ENCODE results near the gene EPOP. TPM values are rescaled to one million over a fixed set of nuclear protein-coding genes. Genes with fewer than 3 reads are reported as not detected.

Gene EPOP
- total and polyA plus RNA-seq, 2 of the 13 experiments (the other 11 are each of a cell fraction or from before 2014, with no cell fraction given): 14.7 to 37.8 TPM

DNA sequence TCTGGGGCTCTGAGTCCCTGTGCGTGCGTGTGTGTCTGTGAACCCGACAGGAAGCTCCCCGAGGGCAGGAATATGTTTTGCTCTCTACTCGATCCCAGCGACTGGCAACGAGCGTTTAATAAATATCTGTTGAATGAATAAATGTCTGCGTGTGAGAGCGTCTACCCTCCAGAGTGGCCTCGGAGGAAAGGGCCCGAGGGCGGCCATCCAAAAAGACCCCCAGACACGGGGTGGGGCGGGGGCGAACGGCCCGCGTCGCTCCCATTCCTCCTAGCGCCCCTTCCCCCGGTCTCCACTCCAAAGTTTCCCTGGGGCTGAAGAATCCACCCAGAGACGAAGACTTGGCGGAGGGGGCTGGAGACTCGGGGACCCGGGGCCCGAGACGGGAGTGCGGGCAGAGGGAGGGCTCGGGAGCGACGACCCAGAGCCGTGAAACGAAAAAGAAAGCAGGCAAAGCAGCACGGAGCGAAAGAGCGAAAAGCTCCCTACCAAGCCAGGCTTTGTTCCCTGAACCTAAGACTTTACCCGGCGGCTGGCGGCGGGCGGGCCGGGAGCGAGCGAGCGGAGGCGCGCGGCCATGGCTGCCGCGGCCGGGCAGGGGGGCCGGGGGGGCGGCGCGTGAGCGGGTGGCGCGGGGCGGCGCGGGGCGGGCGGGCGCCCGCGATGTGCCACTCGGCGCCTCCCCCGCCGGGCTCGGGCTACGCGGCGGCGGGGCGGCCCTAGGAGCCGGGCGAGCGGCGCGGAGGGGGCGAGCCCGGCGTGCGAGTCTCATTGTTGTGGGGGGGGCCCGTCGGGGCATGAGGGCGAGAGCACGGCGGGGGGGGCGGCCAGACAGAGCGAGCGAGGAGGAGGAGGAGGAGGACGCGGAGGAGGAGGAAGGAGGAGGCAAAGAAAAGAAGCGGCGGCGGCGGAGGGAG, 30.1 kb upstream of the EPOP start, which contains the start of gene MLLT6 (continued):
- no peak for TF ChIP-seq MIER2 (CRISPR knock-in tag; IDR thresholded peaks at IDR 0.05)
- peak; percentile 28 for TF ChIP-seq SAP130 (CRISPR knock-in tag; IDR thresholded peaks at IDR 0.05; ENCODE audit: low read depth)
- TF ChIP-seq MBNL3 (CRISPR knock-in tag; conservative IDR thresholded peaks at IDR 0.05): no peak
- TF ChIP-seq, protein P1, sequence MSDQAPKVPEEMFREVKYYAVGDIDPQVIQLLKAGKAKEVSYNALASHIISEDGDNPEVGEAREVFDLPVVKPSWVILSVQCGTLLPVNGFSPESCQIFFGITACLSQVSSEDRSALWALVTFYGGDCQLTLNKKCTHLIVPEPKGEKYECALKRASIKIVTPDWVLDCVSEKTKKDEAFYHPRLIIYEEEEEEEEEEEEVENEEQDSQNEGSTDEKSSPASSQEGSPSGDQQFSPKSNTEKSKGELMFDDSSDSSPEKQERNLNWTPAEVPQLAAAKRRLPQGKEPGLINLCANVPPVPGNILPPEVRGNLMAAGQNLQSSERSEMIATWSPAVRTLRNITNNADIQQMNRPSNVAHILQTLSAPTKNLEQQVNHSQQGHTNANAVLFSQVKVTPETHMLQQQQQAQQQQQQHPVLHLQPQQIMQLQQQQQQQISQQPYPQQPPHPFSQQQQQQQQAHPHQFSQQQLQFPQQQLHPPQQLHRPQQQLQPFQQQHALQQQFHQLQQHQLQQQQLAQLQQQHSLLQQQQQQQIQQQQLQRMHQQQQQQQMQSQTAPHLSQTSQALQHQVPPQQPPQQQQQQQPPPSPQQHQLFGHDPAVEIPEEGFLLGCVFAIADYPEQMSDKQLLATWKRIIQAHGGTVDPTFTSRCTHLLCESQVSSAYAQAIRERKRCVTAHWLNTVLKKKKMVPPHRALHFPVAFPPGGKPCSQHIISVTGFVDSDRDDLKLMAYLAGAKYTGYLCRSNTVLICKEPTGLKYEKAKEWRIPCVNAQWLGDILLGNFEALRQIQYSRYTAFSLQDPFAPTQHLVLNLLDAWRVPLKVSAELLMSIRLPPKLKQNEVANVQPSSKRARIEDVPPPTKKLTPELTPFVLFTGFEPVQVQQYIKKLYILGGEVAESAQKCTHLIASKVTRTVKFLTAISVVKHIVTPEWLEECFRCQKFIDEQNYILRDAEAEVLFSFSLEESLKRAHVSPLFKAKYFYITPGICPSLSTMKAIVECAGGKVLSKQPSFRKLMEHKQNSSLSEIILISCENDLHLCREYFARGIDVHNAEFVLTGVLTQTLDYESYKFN (CRISPR knock-in tag; conservative IDR thresholded peaks at IDR 0.05): no peak
- TF ChIP-seq ZFY (CRISPR knock-in tag; IDR thresholded peaks at IDR 0.05): peak; percentile 61
- TF ChIP-seq, protein P2, sequence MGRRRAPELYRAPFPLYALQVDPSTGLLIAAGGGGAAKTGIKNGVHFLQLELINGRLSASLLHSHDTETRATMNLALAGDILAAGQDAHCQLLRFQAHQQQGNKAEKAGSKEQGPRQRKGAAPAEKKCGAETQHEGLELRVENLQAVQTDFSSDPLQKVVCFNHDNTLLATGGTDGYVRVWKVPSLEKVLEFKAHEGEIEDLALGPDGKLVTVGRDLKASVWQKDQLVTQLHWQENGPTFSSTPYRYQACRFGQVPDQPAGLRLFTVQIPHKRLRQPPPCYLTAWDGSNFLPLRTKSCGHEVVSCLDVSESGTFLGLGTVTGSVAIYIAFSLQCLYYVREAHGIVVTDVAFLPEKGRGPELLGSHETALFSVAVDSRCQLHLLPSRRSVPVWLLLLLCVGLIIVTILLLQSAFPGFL (CRISPR knock-in tag; IDR thresholded peaks at IDR 0.05): no peak
- TF ChIP-seq, protein P3, sequence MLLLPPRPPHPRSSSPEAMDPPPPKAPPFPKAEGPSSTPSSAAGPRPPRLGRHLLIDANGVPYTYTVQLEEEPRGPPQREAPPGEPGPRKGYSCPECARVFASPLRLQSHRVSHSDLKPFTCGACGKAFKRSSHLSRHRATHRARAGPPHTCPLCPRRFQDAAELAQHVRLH (CRISPR knock-in tag; IDR thresholded peaks at IDR 0.05; ENCODE audit: borderline replicate concordance, low read depth): no peak
- no peak for TF ChIP-seq REXO4 (CRISPR knock-in tag; IDR thresholded peaks at IDR 0.05; ENCODE audit: borderline replicate concordance)
- no peak for TF ChIP-seq ZNF781 (CRISPR knock-in tag; IDR thresholded peaks at IDR 0.05; ENCODE audit: borderline replicate concordance, not compliant biosample characterization)
- TF ChIP-seq, protein P4, sequence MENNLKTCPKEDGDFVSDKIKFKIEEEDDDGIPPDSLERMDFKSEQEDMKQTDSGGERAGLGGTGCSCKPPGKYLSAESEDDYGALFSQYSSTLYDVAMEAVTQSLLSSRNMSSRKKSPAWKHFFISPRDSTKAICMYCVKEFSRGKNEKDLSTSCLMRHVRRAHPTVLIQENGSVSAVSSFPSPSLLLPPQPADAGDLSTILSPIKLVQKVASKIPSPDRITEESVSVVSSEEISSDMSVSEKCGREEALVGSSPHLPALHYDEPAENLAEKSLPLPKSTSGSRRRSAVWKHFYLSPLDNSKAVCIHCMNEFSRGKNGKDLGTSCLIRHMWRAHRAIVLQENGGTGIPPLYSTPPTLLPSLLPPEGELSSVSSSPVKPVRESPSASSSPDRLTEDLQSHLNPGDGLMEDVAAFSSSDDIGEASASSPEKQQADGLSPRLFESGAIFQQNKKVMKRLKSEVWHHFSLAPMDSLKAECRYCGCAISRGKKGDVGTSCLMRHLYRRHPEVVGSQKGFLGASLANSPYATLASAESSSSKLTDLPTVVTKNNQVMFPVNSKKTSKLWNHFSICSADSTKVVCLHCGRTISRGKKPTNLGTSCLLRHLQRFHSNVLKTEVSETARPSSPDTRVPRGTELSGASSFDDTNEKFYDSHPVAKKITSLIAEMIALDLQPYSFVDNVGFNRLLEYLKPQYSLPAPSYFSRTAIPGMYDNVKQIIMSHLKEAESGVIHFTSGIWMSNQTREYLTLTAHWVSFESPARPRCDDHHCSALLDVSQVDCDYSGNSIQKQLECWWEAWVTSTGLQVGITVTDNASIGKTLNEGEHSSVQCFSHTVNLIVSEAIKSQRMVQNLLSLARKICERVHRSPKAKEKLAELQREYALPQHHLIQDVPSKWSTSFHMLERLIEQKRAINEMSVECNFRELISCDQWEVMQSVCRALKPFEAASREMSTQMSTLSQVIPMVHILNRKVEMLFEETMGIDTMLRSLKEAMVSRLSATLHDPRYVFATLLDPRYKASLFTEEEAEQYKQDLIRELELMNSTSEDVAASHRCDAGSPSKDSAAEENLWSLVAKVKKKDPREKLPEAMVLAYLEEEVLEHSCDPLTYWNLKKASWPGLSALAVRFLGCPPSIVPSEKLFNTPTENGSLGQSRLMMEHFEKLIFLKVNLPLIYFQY (CRISPR knock-in tag; IDR thresholded peaks at IDR 0.05; ENCODE audit: borderline replicate concordance): peak; percentile 75; the same call in 1 of the 2 replicates
- TF ChIP-seq HNRNPK (IDR thresholded peaks at IDR 0.05; ENCODE audit: low read depth, low read length, poor library complexity, severe bottlenecking): no peak
- TF ChIP-seq, protein P5, sequence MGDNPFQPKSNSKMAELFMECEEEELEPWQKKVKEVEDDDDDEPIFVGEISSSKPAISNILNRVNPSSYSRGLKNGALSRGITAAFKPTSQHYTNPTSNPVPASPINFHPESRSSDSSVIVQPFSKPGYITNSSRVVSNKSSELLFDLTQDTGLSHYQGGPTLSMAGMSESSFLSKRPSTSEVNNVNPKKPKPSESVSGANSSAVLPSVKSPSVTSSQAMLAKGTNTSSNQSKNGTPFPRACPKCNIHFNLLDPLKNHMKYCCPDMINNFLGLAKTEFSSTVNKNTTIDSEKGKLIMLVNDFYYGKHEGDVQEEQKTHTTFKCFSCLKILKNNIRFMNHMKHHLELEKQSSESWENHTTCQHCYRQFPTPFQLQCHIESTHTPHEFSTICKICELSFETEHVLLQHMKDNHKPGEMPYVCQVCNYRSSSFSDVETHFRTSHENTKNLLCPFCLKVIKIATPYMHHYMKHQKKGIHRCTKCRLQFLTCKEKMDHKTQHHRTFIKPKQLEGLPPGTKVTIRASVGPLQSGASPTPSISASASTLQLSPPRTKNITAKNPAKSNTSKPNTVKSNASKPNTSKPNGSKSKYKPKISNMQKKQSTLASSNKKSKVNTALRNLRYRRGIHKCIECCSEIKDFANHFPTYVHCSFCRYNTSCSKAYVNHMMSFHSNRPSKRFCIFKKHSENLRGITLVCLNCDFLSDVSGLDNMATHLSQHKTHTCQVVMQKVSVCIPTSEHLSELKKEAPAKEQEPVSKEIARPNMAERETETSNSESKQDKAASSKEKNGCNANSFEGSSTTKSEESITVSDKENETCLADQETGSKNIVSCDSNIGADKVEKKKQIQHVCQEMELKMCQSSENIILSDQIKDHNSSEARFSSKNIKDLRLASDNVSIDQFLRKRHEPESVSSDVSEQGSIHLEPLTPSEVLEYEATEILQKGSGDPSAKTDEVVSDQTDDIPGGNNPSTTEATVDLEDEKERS (CRISPR knock-in tag; IDR thresholded peaks at IDR 0.05): no peak
- no peak for TF ChIP-seq RCOR2 (CRISPR knock-in tag; IDR thresholded peaks at IDR 0.05)
